Measurements from ENCODE around the gene ANTXRL. TPM values are rescaled to one million over a fixed set of nuclear protein-coding genes. Genes with fewer than 3 reads are reported as not detected.
"Not testable (repeated sequence)": the region's sequence is repeated elsewhere in the genome, so short reads cannot be mapped to it uniquely, and the experiment has no call there.

Gene ANTXRL
- total and polyA plus RNA-seq, 7 experiments from 2014 or later = 0.97 TPM; not detected in 6

DNA sequence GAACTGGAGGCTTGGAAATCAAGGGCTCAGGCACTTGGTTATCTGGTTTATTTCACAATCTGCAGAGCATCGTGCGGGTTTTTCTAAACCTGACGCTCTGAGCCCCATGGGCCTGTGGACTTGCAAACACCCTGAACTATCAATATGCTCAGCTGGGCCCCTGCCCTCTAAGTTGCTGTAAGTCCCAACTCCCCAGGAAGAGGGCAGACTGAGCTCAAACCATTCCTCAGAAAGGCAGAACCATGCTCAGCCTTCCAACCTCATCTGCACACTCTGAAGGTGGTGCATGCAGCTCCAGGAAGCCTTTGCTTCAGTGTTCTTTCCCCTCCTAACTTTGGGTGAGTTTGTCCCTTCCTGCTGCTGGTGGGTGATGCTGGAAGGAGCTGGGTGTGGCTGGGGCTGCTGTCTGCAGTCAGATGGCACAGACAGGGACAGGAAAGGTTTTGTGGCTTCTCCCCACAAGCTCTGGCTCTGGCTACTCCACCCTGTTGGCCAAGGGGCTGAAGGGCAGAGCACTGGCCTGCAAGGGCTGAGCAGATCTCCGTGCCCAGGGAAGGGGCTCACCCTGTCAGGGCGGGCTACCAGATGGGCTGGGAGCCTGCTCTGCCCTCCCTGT is 92.5 kb downstream of the ANTXRL start:
- H3K4me3 ChIP-seq (ENCODE audit: low read length); H3K9me3 Mint-ChIP-seq; H3K36me3 Mint-ChIP-seq; ATAC-seq; H3K9me3 ChIP-seq (ENCODE audit: control insufficient read depth in 2 of 3, low read length in 3 of 3); CTCF ChIA-PET; H3K27me3 ChIP-seq (ENCODE audit: control insufficient read depth in 2 of 2, insufficient read depth in 2 of 2, low read length in 2 of 2); H3K27me3 Mint-ChIP-seq; H3K4me1 ChIP-seq (ENCODE audit: control insufficient read depth in 2 of 2, insufficient read depth in 2 of 2, low read length in 2 of 2); H3K27ac Mint-ChIP-seq; DNase-seq; H3K36me3 ChIP-seq (ENCODE audit: control insufficient read depth in 2 of 3, insufficient read depth in 3 of 3, low read length in 3 of 3); intact Hi-C loops (cut with micrococcal nuclease); H3K4me3 Mint-ChIP-seq; H3K27ac ChIP-seq (ENCODE audit: low read depth, low read length); H3K4me1 Mint-ChIP-seq; POLR2A ChIA-PET: not testable (repeated sequence)

Other genes starting within 250 kb of the ANTXRL start
- not detected for gene MSMB, start 240.7 kb upstream of the ANTXRL start, total RNA-seq
- gene MSMB, start 240.7 kb upstream of the ANTXRL start, polyA plus RNA-seq = not detected
- under 1 TPM in 1 of 5 experiments, not detected in 4; 0.29 TPM for gene ANXA8L1, start 88.8 kb downstream of the ANTXRL start, total RNA-seq
- not detected for gene ANXA8L1, start 88.8 kb downstream of the ANTXRL start, polyA plus RNA-seq
- not detected for gene NPY4R, start 179.0 kb downstream of the ANTXRL start, total RNA-seq
- not detected for gene NPY4R, start 179.0 kb downstream of the ANTXRL start, polyA plus RNA-seq

Measured in naive thymus-derived CD4-positive, alpha-beta T cell (primary cell).